Right ventricle myocardium inferior (tissue), 1 donor: ENCODE data around the gene C1QTNF1. TPM values are rescaled to one million over a fixed set of nuclear protein-coding genes. Genes with fewer than 3 reads are reported as not detected.

Experiments
- ATAC-seq: fragments of 200-7000 bp; cut with Tn5 transposase; one replicate; pipeline ENCODE4 v1.9.1; 2020; ENCODE audit warnings: mild to moderate bottlenecking, moderate library complexity
- DNase-seq: peaks from one replicate; pipeline ENCODE4 v3.0.0; 2021; ENCODE audit errors: missing footprints
- intact Hi-C: fragments of 100-400 bp; cut with DNase I; formaldehyde crosslinking; loops from one replicate; pipeline ENCODE4 v1.11.0; 2022
- total RNA-seq: library from RNA; stranded (reverse); fragmentation: NEBNext Ultra II Directional; extraction: Animal tissue kit (Norgen Biotek cat#: 25700); gene quantifications from one replicate; pipeline ENCODE4 v1.2.1, GENCODE V29; 2021
- donor health status: DM: no; HTN: yes; CAD: no; lungs with severe emphysema.

Gene C1QTNF1
- total RNA-seq, 1 donor from 2014 or later = 240 TPM

DNA sequence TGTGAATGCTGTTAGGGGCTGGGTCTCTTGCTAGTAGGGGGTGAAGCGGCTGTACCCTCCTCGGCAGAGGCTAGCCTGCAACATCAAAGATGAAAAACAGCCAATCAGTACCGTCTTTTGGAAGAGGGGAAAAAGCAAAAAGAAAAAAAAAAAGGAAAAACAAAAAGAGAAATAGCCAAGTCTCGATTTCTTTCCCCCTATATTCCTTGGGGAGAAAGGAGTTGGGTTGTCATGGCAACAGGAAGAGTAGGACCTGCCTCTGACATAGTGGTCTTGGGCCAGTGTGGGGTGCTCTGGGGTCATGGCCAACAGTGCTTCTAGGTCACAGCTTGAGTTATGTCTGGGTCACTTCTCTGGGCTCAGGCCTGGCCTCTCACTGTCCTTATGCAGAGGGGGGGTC is 68.6 kb downstream of the C1QTNF1 start:
- intact Hi-C loops = no loop called here
- DNase-seq (no peak), ATAC-seq (no peak)

DNA sequence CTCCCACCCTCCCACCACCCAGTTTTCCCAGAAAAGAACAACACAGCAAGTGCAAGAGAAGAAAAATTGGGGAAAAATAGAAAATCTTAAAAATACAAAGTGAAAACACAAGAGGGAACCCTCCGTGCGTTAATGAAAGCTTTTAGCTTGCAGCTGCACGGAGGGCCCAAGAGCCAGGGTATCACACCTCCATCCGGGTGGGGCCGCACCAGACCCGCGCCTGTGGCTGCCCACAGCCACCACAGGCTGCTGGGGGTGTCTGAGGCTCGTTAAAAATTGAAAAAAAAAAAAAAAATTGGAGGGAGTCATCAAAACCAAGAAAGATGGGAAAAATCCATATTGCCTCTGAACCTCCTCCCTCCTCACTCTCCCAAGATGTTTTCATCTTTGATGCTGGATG is 69.3 kb downstream of the C1QTNF1 start:
- ATAC-seq (no peak), DNase-seq (no peak)
- intact Hi-C loops = no loop called here

DNA sequence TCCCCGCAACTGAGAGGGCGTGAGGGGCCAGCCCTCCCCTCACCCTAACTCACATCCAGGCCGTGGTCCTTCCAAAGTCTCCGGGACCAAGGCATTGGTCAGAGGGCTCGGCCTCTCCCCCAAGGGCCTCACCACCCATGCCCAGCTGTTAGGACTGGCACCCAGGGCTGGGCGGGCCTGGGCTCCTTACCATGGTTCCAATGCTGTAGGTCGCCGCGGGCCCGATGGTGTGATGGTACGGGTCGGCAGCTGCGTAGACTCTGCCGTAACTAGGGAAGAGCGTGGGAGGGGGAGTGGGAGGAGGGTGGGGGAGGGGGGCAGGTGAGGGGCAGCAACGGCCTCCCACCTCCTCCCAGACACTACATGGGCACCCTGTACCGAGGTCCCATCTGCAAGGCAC is 70.3 kb downstream of the C1QTNF1 start:
- intact Hi-C loops = no loop called here
- ATAC-seq = no peak
- no peak for DNase-seq

GRCh38 chr17:79095345-79096055 is 71.5 kb downstream of the C1QTNF1 start:
- ATAC-seq = no peak
- intact Hi-C loops = no loop called here
- DNase-seq = no peak

GRCh38 chr17:79096477-79096876 is 72.5 kb downstream of the C1QTNF1 start:
- ATAC-seq = no peak
- intact Hi-C loops = no loop called here
- no peak for DNase-seq

DNA sequence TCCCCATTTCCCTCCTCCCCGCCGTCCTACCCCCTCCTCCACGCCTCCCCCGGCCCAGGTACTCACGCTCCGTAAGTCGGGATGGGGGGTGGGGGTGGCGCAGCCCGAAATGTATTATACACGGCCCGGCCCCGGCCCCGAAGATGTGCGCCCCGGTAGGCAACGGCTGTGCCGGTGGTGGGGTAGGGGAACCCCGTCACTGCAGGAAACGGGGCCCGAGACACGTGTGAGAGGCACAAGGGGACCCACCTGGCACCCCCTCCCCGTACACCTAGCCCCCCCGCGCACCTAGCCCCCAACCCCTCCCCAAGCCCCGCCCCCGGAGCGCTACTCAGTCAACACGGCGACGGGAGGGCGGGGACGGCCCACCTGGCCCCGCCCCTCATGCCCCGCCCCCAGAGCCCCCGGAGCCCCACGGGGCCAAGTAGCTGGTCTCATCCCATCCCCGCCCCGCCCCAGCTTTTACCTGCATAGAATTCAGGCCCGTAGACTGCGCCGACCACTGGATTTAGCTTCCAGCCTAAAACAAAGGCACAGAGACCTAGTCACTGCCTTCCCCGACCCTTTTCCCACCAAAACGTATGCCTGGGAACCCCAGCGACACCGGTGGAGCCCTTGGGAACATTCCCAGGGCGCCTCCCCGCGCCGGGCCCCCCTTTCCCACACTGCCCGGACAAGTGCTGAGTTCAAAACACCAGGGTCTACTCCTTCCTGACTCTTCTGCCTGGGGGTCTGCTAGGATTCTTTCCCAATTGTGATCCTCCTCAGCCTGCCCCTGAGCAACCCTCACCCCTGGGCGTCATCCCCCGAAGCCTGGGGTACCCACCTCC is 73.5 kb downstream of the C1QTNF1 start:
- DNase-seq (no peak), ATAC-seq (no peak)
- intact Hi-C loops = no loop called here

DNA sequence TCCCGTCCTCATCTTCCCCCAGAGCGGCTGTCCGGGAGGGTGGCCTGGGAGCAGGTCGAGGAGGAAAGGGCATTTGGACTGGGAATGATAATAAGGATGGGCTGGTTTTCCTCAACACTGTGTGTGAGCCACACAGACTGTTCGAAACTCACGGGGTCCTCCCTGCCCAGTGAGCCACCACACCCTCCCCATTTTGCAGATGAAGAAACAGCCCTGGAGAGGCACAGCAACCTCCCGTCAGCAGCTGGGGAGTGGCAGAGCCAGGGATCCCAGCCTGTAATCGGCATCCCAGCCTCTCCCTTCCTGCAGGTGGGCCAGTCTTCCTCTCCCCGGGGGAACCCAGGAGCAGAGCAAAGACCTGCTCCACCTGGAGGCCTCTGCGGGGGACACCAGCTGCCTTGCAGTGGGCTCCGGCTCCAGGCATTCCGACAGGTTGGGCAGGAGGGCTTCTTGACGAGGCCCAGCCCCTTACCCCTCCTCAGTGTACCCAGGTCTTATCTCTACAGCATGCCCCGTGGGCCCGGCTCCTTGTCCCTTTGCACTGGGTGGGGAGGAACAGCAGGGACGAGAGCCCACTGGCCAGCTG is 74.4 kb downstream of the C1QTNF1 start:
- intact Hi-C loops = no loop called here
- ATAC-seq (no peak), DNase-seq (no peak)

Other genes with a start within 250 kb of the C1QTNF1 start
- 34.0 TPM for gene CYTH1, start 241.9 kb upstream of the C1QTNF1 start, total RNA-seq
- 18.4 TPM for gene USP36, start 183.4 kb upstream of the C1QTNF1 start, total RNA-seq
- 0.60 TPM for gene CEP295NL, start 121.0 kb upstream of the C1QTNF1 start, total RNA-seq
- 138 TPM for gene TIMP2, start 98.8 kb upstream of the C1QTNF1 start, total RNA-seq
- 611 TPM for gene LGALS3BP, start 44.2 kb upstream of the C1QTNF1 start, total RNA-seq
- gene CANT1, start 14.4 kb upstream of the C1QTNF1 start, total RNA-seq = 31.1 TPM
- gene ENGASE, start 50.7 kb downstream of the C1QTNF1 start, total RNA-seq = 29.8 TPM